ENCODE results near the gene PSMB5.

The PSMB5 gene

DNA sequence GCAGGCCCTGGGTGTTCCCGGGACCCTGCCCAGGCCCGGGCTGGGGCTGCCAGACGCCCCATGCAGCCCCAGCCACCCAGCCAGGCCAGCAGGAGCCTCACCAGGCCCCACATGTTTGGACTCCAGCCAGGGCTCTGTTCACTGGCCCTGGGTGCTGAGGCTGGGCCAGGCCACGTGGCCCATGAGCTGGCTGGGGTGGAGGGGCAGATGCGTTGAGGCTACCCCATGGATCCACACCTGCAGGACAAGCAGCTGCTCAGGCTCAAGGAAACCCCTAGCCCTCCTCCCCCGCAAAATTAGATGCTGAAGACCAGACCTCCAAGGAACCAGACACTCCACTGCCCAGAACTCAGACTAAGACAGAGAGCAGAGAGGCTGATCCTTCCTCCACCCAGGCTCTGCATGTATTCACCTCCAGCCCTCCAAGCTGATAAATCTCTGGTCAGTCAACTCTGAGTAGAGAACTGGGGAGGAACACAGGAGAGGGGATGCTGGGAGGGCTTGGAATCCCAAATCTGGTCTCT lies 21.0 kb upstream of the PSMB5 start:
- Histone ChIP-seq H2AFZ (ENCODE audit: low read depth, low read length) (no peak overlapping the region), H3K4me3 (ENCODE audit: low read length) (no peak overlapping the region), H3K27me3 (ENCODE audit: insufficient read depth, low read length) (no peaks in the 10 kb centered on the region), H3K36me3 (ENCODE audit: insufficient read depth, low read length) (peaks cover 40% of the 10 kb centered on the region), H3K9me3 (ENCODE audit: low read length) (no peaks in the 10 kb centered on the region), H3K4me1 (ENCODE audit: insufficient read depth, low read length) (peaks cover 16% of the 10 kb centered on the region)

DNA sequence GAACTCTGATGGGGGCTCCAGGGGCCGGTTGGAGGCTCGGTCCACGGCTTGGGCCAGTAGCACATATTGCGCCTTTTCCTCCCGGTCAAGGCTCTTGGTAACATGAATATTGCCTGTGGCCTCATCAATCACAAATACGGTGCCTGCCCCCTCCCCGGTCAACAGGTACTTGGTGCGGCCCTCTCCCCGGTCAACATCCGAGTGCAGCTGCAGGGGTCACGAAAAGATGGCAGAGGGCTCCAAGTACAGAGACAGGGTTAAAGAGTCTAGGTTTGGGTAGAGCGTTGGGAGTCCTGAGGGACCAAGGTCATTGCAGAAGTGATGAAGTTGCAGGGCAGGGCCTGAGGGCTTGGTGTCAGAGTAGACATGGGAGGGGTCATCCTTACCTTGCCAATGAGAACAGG lies 20.4 kb upstream of the PSMB5 start:
- H3K4me3 ChIP-seq (ENCODE audit: low read length): no peak overlapping the region
- H3K36me3 ChIP-seq (ENCODE audit: insufficient read depth, low read length): peaks cover 43% of the 10 kb centered on the region
- H3K4me1 ChIP-seq (ENCODE audit: insufficient read depth, low read length): peaks cover 16% of the 10 kb centered on the region
- H2AFZ ChIP-seq (ENCODE audit: low read depth, low read length): no peak overlapping the region
- no peaks in the 10 kb centered on the region for H3K27me3 ChIP-seq (ENCODE audit: insufficient read depth, low read length)
- H3K9me3 ChIP-seq (ENCODE audit: low read length): no peaks in the 10 kb centered on the region

DNA sequence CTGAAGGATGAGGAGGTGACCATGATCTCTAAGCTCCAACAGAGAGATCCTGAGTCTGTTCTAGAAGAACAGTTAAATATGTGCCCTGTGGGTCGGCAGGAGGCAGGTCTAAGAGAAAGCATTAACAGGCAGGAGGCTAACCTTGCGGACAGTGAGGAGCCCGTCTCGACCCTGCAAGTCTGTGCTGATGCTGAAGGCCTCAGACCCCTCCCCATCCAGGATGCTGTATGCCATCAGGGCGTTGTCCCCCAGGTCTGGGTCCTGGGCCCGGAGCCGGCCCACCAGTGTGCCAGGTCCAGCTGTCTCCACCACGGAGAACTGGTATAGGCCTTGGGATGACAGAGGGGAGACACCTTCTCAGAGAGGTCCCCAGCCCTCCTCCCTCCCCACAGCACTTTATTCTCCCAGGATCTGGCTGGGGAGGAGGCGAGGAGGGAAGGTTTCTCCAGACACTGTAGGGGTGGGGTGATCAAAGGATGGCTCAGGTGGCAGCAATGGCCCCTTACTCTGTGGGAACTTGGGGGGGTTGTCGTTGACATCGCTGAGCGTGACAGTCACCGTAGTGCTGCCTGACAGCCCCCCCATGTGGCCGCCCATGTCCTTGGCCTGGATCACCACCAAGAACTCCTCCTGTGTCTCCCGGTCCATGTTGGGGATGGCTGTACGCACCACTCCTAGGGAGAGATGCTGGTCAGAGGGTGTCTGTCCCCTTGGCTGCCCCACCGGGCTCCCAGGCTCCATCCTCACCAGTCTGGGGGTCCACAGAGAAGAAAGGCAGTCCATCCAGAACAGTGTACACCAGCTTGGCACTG lies 19.5 kb upstream of the PSMB5 start:
- no peaks in the 10 kb centered on the region for H3K27me3 ChIP-seq (ENCODE audit: insufficient read depth, low read length)
- H3K9me3 ChIP-seq (ENCODE audit: low read length): no peaks in the 10 kb centered on the region
- H3K4me3 ChIP-seq (ENCODE audit: low read length): no peak overlapping the region
- peaks cover 44% of the 10 kb centered on the region for H3K36me3 ChIP-seq (ENCODE audit: insufficient read depth, low read length)
- peaks cover 16% of the 10 kb centered on the region for H3K4me1 ChIP-seq (ENCODE audit: insufficient read depth, low read length)
- no peak overlapping the region for H2AFZ ChIP-seq (ENCODE audit: low read depth, low read length)

DNA sequence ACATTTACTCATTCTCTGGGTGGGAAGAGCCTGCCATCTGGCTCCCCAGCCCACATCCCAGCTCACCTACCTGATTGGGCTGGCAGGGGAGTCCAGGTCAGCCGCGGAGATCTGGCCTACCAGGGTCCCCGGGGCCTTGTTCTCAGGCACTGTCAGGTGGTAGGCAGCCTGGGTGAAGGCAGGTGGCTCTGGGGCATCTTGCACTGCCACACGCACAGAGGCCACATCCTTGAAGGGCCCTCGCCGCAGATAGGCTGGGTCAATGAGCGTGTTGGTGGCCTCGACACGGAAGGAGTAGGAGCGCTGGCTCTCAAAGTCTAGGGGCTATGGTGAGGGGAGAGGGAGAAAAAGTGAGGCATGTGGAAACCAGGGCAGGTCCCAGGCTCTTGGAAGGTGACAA lies 18.7 kb upstream of the PSMB5 start:
- no peak overlapping the region for H3K4me3 ChIP-seq (ENCODE audit: low read length)
- peaks cover 5% of the 10 kb centered on the region for H3K9me3 ChIP-seq (ENCODE audit: low read length)
- no peaks in the 10 kb centered on the region for H3K27me3 ChIP-seq (ENCODE audit: insufficient read depth, low read length)
- no peak overlapping the region for H2AFZ ChIP-seq (ENCODE audit: low read depth, low read length)
- peaks cover 16% of the 10 kb centered on the region for H3K4me1 ChIP-seq (ENCODE audit: insufficient read depth, low read length)
- peaks cover 43% of the 10 kb centered on the region for H3K36me3 ChIP-seq (ENCODE audit: insufficient read depth, low read length)

DNA sequence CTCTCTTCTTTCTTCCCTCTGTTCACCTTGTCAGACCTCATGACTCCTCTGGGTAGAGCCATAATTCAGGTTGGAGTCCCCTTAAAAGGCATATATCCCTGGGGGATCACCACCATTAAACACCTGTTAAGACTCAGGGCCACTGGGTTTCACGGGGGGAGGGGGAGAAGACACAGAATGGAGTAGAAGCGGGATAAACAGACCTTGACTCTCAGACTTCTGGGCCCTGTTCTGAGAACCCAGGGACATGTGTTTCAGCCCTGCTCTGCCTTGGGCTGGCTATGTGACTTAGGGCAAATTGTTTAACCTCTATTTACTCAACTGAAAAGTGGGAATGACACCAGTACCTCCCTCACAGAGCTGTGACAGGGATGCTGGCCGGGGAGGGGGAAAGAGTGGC lies 18.0 kb upstream of the PSMB5 start:
- H3K4me1 ChIP-seq (ENCODE audit: insufficient read depth, low read length): peaks cover 13% of the 10 kb centered on the region
- H3K27me3 ChIP-seq (ENCODE audit: insufficient read depth, low read length): no peaks in the 10 kb centered on the region

DNA sequence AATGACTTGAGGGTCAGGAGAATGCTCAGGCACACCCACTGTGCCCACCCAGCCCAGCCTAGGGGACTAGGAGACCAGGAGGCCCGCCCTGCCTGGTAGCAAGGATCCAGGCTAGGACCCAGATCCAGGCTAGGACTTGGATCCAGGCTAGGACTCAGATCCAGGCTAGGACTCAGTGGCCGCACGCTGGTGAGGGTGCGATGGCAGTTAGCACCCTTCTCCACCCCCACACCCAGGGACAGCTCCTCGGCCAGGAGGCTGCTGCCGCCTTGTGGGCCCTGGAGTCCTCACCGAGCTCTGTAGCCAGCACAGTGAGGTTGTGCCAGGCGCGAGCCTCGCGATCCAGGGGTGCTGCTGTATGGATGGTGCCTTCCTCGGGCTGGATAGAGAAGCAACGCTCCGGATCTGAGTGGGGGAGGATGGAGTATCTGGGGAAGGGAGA lies 17.5 kb upstream of the PSMB5 start:
- Histone ChIP-seq H3K27me3 (ENCODE audit: insufficient read depth, low read length) (no peaks in the 10 kb centered on the region), H3K9me3 (ENCODE audit: low read length) (peaks cover 7% of the 10 kb centered on the region), H3K36me3 (ENCODE audit: insufficient read depth, low read length) (peaks cover 45% of the 10 kb centered on the region), H3K4me3 (ENCODE audit: low read length) (no peak overlapping the region), H3K4me1 (ENCODE audit: insufficient read depth, low read length) (peaks cover 13% of the 10 kb centered on the region), H2AFZ (ENCODE audit: low read depth, low read length) (no peak overlapping the region)

More for the DNA sequence above, 18.0 kb upstream of the PSMB5 start:
- Histone ChIP-seq H3K9me3 (ENCODE audit: low read length) (peaks cover 7% of the 10 kb centered on the region), H3K4me3 (ENCODE audit: low read length) (no peak overlapping the region), H2AFZ (ENCODE audit: low read depth, low read length) (no peak overlapping the region), H3K36me3 (ENCODE audit: insufficient read depth, low read length) (peaks cover 42% of the 10 kb centered on the region)

DNA sequence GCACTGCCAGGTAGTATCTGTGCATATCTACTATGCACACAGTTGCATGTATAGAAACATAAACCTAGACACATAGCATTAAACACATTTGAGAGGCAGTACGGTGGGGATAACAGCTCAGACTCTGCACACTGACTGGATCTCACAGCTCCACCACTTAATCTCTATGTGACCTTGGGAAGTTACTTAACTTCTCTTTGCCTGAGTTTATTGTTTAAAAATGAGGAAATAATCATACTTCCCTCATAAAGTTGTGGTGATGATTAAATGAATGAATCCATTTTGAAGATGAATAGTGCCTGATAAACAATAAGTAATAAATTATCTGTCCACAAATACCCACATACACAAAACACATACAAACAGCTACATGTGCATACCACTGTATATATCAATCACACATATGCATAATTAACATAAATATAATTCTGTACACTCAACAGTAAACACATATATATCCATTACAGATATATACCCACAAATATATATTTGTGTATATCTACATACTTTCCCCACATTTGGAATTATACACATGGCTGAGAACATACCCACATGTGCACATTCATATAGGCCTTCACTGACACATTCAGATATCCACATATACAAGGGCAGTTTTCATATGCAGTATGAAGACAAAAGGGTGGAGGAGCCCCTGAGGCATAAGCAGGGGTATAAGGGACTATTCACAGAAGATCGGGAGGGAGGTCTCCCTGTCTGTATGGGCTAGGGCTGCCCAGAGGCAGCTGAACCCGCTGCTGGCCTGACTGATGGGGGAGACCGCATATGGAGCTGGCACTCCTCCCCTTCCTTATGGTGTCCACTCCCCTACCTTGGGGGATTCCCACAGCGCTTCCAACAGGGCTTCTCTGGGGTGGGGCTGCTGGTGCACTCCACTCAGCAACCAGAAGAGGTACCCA lies 16.7 kb upstream of the PSMB5 start:
- peaks cover 45% of the 10 kb centered on the region for H3K36me3 ChIP-seq (ENCODE audit: insufficient read depth, low read length)
- H3K4me1 ChIP-seq (ENCODE audit: insufficient read depth, low read length): peaks cover 6% of the 10 kb centered on the region
- no peak overlapping the region for H2AFZ ChIP-seq (ENCODE audit: low read depth, low read length)
- H3K4me3 ChIP-seq (ENCODE audit: low read length): no peak overlapping the region
- no peaks in the 10 kb centered on the region for H3K27me3 ChIP-seq (ENCODE audit: insufficient read depth, low read length)
- H3K9me3 ChIP-seq (ENCODE audit: low read length): peaks cover 7% of the 10 kb centered on the region

DNA sequence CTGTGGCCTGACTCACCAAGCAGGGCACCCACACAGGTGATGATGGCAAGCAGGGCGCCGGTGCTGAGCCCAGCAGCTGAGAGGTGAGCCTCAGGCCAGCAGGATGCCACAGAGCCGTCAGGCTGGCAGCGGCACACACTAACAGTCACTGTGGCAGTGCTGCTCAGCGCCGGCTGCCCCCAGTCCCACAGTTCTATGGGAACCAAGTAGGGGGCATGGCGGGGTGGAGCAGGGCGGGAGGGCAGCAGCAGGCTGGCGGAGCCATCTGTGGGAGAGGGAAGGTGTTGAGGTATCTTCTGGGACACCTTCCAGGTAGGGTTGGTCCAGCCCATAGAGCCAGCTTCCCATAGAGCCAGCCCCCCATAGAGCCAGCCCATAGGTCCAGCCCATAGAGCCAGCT lies 14.3 kb upstream of the PSMB5 start:
- Histone ChIP-seq H3K36me3 (ENCODE audit: insufficient read depth, low read length) (peaks cover 43% of the 10 kb centered on the region), H2AFZ (ENCODE audit: low read depth, low read length) (no peak overlapping the region), H3K4me1 (ENCODE audit: insufficient read depth, low read length) (no peaks in the 10 kb centered on the region), H3K27me3 (ENCODE audit: insufficient read depth, low read length) (no peaks in the 10 kb centered on the region), H3K4me3 (ENCODE audit: low read length) (no peak overlapping the region), H3K9me3 (ENCODE audit: low read length) (peaks cover 7% of the 10 kb centered on the region)

DNA sequence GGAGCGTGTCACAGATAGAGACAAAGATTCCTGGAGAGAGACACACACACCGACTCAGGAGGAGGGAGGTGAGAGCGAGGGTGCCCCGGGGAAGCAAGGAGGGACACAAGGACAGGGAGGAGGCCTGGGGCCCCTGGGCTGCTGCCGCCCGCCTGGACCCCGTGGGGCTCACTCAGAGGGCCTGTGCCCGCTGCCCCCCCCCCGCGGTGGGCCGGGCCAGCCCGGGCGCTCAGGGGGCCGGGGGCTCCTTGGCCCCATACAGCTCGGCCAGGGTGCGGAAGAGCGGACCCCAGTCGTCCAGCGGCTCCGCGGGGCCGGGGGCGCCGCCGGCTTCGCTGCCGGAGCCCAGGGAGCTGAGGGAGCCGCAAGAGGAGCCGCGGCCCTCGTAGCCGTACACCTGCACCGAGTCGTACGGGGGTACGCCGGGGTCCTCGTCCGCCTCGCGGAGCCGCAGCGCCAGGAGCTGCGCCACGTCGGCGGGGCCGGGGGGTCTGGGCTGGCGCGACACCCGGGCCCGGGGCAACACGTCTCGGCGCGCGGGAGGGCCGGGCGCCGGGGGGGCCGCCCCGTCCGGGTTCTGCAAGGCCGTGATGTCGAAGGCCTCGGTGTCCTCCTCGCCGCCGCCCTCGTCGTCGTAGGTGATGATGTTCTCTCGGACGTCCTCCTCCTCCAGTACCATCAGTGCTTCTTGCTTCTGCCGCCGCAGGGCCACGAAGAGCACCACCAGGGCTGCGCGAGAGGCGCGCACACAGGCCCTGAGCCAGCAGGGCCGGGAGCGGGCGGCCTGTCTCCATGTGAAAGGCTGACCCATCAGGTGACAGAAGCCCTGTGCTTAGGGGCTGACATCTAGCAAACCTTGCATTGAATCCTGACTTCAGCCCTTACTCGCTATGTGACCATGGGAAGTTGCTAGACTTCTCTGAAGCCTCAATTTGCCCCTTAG lies 13.3 kb upstream of the PSMB5 start:
- Histone ChIP-seq H3K4me1 (ENCODE audit: insufficient read depth, low read length) (no peaks in the 10 kb centered on the region), H2AFZ (ENCODE audit: low read depth, low read length) (no peak overlapping the region), H3K4me3 (ENCODE audit: low read length) (no peak overlapping the region), H3K9me3 (ENCODE audit: low read length) (peaks cover 7% of the 10 kb centered on the region), H3K27me3 (ENCODE audit: insufficient read depth, low read length) (no peaks in the 10 kb centered on the region), H3K36me3 (ENCODE audit: insufficient read depth, low read length) (peaks cover 33% of the 10 kb centered on the region)

DNA sequence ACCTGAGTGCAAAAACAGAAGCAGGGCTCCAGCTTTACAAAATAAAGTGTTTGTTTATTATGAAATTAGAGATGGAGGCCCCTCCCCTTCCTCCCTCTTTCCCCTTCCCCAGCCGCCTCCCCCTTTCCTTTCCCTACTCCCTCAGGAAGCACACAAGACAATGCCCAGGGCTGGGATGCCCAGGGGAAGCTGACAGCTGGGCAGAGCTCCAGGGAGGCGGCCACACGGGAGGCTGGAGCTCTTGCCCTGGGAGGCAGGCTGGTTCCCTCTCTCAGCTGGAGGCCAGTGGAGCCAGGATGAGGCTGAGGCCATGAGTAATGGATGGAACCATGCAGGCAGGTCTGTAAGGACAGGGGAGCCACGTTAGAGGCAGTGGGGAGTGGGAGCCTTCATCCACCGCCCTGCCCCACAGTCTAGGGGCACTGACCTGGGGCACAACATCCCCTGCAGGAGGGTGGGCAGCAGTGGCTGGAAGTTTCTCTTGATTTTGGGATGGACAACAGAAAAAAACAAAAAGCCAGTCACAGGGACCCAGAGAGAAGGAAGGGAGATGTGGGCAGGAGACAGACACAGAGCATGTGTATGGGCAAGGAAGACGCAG lies 12.4 kb upstream of the PSMB5 start:
- Histone ChIP-seq H3K36me3 (ENCODE audit: insufficient read depth, low read length) (peaks cover 31% of the 10 kb centered on the region), H3K4me3 (ENCODE audit: low read length) (no peak overlapping the region), H3K27me3 (ENCODE audit: insufficient read depth, low read length) (no peaks in the 10 kb centered on the region), H3K9me3 (ENCODE audit: low read length) (peaks cover 7% of the 10 kb centered on the region), H3K4me1 (ENCODE audit: insufficient read depth, low read length) (no peaks in the 10 kb centered on the region), H2AFZ (ENCODE audit: low read depth, low read length) (no peak overlapping the region)

DNA sequence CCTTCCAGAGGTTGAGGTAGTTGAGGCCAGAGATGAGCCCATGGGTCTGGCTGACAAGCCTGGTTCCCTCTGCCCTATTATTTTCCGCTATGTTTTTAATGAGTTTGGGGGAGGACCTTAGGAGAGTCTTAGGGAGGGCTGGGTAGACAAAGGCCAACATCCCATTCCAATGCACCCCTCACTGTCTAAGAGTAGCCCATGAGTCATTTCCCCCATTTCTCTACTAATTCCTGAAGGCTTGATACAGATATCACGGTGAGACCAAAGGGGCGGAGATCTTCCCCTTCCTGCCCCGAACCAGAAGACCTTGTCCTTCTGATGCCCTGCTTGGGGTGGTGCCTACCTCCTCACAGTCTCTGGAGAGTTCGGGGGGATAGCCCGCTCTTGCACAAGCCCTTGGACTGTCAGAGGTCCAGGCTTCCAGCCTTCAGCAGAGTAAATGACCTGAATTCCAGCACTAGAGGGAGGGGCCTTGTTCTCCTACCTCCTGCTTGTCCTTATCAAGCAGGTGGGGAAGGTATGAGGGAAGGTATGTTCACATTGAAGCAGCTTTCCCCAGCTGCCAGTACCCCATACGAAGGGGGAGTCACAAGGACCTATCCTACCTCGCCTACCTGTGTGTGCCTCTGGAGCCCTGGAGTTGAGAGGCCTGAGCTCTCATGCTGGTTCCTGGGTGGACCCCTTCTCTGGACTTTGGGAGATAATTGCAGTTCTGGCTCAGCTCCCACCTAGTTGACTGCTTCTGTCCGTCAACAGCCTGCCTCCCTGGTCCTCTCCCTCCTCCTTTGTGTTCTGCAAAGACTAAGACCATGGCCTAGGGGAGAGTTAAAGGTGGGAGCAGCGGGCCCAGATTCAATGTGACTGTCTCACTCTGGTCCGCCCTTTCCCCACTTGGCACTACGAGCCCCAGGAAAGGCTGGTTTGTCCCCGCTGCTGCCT lies 11.0 kb upstream of the PSMB5 start:
- H3K4me3 ChIP-seq (ENCODE audit: low read length): no peak overlapping the region

More for the DNA sequence above, 11.0 kb upstream of the PSMB5 start:
- peaks cover 7% of the 10 kb centered on the region for H3K9me3 ChIP-seq (ENCODE audit: low read length)
- H3K4me1 ChIP-seq (ENCODE audit: insufficient read depth, low read length): no peaks in the 10 kb centered on the region
- no peak overlapping the region for H2AFZ ChIP-seq (ENCODE audit: low read depth, low read length)
- H3K36me3 ChIP-seq (ENCODE audit: insufficient read depth, low read length): peaks cover 24% of the 10 kb centered on the region
- no peaks in the 10 kb centered on the region for H3K27me3 ChIP-seq (ENCODE audit: insufficient read depth, low read length)

All from neuron (in vitro differentiated cells).